ENCODE measurements around the gene ACOT2.
"Not testable (repeated sequence)": the region's sequence is repeated elsewhere in the genome, so short reads cannot be mapped to it uniquely, and the experiment has no call there.

GRCh38 chr14:73539017-73539416 is 30.0 kb upstream of the ACOT2 start:
- not testable (repeated sequence) for TF ChIP-seq POLR2A (IDR thresholded peaks at IDR 0.05)
- TF ChIP-seq, protein P1, sequence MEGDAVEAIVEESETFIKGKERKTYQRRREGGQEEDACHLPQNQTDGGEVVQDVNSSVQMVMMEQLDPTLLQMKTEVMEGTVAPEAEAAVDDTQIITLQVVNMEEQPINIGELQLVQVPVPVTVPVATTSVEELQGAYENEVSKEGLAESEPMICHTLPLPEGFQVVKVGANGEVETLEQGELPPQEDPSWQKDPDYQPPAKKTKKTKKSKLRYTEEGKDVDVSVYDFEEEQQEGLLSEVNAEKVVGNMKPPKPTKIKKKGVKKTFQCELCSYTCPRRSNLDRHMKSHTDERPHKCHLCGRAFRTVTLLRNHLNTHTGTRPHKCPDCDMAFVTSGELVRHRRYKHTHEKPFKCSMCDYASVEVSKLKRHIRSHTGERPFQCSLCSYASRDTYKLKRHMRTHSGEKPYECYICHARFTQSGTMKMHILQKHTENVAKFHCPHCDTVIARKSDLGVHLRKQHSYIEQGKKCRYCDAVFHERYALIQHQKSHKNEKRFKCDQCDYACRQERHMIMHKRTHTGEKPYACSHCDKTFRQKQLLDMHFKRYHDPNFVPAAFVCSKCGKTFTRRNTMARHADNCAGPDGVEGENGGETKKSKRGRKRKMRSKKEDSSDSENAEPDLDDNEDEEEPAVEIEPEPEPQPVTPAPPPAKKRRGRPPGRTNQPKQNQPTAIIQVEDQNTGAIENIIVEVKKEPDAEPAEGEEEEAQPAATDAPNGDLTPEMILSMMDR (IDR thresholded peaks at IDR 0.05) = peak in 3 of 6 experiments; percentile 21 to 46 (median 39)

Data from esophagus squamous epithelium (tissue), 4 donors.